Measurements from ENCODE around the gene VPS4A.

GRCh38 chr16:69330286-69331109, 19.3 kb downstream of the VPS4A start, which contains the start of gene PDF:
- TF ChIP-seq, protein P1, sequence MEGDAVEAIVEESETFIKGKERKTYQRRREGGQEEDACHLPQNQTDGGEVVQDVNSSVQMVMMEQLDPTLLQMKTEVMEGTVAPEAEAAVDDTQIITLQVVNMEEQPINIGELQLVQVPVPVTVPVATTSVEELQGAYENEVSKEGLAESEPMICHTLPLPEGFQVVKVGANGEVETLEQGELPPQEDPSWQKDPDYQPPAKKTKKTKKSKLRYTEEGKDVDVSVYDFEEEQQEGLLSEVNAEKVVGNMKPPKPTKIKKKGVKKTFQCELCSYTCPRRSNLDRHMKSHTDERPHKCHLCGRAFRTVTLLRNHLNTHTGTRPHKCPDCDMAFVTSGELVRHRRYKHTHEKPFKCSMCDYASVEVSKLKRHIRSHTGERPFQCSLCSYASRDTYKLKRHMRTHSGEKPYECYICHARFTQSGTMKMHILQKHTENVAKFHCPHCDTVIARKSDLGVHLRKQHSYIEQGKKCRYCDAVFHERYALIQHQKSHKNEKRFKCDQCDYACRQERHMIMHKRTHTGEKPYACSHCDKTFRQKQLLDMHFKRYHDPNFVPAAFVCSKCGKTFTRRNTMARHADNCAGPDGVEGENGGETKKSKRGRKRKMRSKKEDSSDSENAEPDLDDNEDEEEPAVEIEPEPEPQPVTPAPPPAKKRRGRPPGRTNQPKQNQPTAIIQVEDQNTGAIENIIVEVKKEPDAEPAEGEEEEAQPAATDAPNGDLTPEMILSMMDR (IDR thresholded peaks at IDR 0.05), result peak in 1 of 3 experiments; percentile 8
- peak; percentile 23 for TF ChIP-seq POLR2A (IDR thresholded peaks at IDR 0.05)

All from testis (tissue), 2 donors.